ENCODE results near the gene S100A2.

The S100A2 gene

DNA sequence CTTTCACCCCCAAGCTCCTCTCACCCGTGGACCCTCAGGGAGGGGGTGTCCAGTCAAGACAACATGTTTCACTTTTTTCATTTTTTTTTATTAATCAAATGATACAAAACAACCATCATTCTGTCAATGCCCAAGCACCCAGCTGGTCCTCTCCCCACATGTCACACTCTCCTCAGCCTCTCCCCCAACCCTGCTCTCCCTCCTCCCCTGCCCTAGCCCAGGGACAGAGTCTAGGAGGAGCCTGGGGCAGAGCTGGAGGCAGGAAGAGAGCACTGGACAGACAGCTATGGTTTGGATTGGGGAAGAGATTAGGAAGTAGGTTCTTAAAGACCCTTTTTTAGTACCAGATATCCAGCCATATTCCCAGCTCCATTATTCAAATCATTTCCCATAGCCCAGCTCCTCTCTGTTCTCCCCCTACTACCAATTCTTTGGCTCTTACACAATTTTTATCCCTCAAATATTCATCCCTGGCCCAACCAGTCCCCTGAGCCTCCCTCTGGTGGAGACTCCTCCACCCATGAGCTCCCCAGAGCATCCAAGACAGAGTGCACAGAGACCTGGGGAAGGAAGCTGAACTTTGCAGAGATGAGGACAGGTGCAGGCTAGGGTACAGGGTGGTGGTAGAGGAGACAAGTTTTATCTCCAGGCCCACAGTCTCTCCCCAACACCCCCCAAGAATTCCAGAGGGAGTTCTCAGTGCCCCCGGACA is 48.7 kb upstream of the S100A2 start:
- no peak overlapping the region for H3K4me3 ChIP-seq (replicated peaks; ENCODE audit: insufficient read depth, low read length)
- no peak for TF ChIP-seq GABPA (IDR thresholded peaks at IDR 0.05; ENCODE audit: low read depth)
- TF ChIP-seq, protein P1, sequence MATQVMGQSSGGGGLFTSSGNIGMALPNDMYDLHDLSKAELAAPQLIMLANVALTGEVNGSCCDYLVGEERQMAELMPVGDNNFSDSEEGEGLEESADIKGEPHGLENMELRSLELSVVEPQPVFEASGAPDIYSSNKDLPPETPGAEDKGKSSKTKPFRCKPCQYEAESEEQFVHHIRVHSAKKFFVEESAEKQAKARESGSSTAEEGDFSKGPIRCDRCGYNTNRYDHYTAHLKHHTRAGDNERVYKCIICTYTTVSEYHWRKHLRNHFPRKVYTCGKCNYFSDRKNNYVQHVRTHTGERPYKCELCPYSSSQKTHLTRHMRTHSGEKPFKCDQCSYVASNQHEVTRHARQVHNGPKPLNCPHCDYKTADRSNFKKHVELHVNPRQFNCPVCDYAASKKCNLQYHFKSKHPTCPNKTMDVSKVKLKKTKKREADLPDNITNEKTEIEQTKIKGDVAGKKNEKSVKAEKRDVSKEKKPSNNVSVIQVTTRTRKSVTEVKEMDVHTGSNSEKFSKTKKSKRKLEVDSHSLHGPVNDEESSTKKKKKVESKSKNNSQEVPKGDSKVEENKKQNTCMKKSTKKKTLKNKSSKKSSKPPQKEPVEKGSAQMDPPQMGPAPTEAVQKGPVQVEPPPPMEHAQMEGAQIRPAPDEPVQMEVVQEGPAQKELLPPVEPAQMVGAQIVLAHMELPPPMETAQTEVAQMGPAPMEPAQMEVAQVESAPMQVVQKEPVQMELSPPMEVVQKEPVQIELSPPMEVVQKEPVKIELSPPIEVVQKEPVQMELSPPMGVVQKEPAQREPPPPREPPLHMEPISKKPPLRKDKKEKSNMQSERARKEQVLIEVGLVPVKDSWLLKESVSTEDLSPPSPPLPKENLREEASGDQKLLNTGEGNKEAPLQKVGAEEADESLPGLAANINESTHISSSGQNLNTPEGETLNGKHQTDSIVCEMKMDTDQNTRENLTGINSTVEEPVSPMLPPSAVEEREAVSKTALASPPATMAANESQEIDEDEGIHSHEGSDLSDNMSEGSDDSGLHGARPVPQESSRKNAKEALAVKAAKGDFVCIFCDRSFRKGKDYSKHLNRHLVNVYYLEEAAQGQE (IDR thresholded peaks at IDR 0.05; ENCODE audit: insufficient replicate concordance, low read depth), result no peak
- no peak for TF ChIP-seq CTCF (IDR thresholded peaks at IDR 0.05; ENCODE audit: insufficient read depth, low read length)
- TF ChIP-seq SPI1 (IDR thresholded peaks at IDR 0.05; ENCODE audit: borderline replicate concordance, low read depth), result no peak
- no peak for TF ChIP-seq POLR2AphosphoS5 (IDR thresholded peaks at IDR 0.05; ENCODE audit: low read depth)
- H3K27ac ChIP-seq (replicated peaks), result no peak overlapping the region
- H3K27me3 ChIP-seq (ENCODE audit: insufficient read depth, poor library complexity, severe bottlenecking), result no peaks in the 10 kb centered on the region
- DNase-seq (ENCODE audit: low read depth in 1 of 2, low spot score in 1 of 2), result no peak

DNA sequence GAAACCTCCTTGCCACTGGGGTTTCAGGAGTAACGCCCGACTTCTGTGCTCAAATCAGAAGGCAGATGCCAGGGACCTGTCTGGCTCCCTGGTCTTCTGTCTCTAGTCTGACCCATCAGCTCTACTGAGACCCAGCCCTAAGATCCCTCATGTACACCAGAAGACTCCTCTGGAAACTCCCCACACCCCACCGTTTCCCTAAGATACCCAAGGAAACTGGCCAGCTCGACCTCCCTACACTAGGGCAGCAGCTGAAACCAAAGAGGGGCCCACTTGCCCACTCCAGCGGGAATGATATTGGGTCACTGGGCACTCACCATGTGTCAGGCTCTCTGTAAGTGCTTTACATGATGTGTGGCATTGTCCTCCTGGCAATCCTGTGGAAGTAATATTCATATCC is 47.8 kb upstream of the S100A2 start:
- DNase-seq (ENCODE audit: low read depth in 1 of 2, low spot score in 1 of 2), result no peak
- no peak overlapping the region for H3K4me3 ChIP-seq (replicated peaks; ENCODE audit: insufficient read depth, low read length)

DNA sequence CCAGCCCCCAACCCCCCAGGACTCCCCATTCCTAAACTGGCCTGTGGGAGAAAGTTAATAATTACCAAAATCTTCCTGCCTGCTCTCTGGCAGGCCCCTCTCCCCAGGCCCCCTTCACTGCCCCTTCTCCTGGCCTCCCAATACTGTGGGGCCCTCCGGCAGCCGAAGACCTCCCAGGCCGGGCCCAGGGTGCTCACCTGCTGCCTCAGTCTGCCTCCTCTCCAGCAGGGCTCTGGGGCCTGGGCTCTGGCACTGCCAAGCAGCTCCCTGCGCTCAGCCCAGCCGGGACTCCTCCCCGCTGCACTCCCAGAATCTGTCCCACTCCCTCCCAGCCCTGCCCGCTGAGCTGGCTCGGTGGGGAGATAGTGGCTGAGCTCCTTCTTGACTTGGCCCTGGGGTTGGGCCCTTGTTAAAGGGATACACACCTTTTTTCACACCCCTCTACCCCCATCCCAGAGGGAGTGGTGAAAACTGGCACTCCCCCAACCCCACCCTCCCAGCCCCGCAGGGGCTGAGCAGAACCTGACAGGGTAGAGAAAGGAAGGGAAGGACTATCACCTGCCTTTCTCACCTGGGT is 47.2 kb upstream of the S100A2 start, which contains the start of gene S100A16:
Gene S100A16 (minus strand): TSS at position 383 of the 577 bp plus-strand sequence. CDS start 4,986 bp downstream, outside the sequence.
- TF ChIP-seq CTCF (IDR thresholded peaks at IDR 0.05; ENCODE audit: insufficient read depth, low read length) (no peak), GABPA (IDR thresholded peaks at IDR 0.05; ENCODE audit: low read depth) (no peak), SPI1 (IDR thresholded peaks at IDR 0.05; ENCODE audit: borderline replicate concordance, low read depth) (no peak), POLR2AphosphoS5 (IDR thresholded peaks at IDR 0.05; ENCODE audit: low read depth) (no peak)
- TF ChIP-seq, protein P1 (IDR thresholded peaks at IDR 0.05; ENCODE audit: insufficient replicate concordance, low read depth), result no peak
- Histone ChIP-seq H3K4me3 (replicated peaks; ENCODE audit: insufficient read depth, low read length) (no peak within 1 kb of the TSS), H3K27ac (replicated peaks) (no peak within 1 kb of the TSS), H3K27me3 (ENCODE audit: insufficient read depth, poor library complexity, severe bottlenecking) (no peaks in the 10 kb centered on the region)
- no peak for DNase-seq (ENCODE audit: low read depth in 1 of 2, low spot score in 1 of 2)

More for the DNA sequence above, 47.8 kb upstream of the S100A2 start:
- Histone ChIP-seq H3K27ac (replicated peaks) (no peak overlapping the region), H3K27me3 (ENCODE audit: insufficient read depth, poor library complexity, severe bottlenecking) (no peaks in the 10 kb centered on the region)
- TF ChIP-seq POLR2AphosphoS5 (IDR thresholded peaks at IDR 0.05; ENCODE audit: low read depth) (no peak), CTCF (IDR thresholded peaks at IDR 0.05; ENCODE audit: insufficient read depth, low read length) (no peak), SPI1 (IDR thresholded peaks at IDR 0.05; ENCODE audit: borderline replicate concordance, low read depth) (no peak), GABPA (IDR thresholded peaks at IDR 0.05; ENCODE audit: low read depth) (no peak)
- TF ChIP-seq, protein P1 (IDR thresholded peaks at IDR 0.05; ENCODE audit: insufficient replicate concordance, low read depth), result no peak

All from HL-60 (cell line).